ENCODE results near the gene TP53. TPM values are rescaled to one million over a fixed set of nuclear protein-coding genes. Genes with fewer than 3 reads are reported as not detected.

Gene TP53
- total RNA-seq, 2 donors from 2014 or later: 52.3 to 65.0 TPM

GRCh38 chr17:7640783-7641182 is 46.5 kb downstream of the TP53 start:
- Histone ChIP-seq H3K4me1 (replicated peaks) (no peaks in the 10 kb centered on the region), H3K27me3 (replicated peaks; ENCODE audit: insufficient read depth) (no peaks in the 10 kb centered on the region), H3K27ac (no peak overlapping the region), H3K9me3 (no peaks in the 10 kb centered on the region), H3K36me3 (no peaks in the 10 kb centered on the region), H3K4me3 (no peak overlapping the region)
- DNase-seq (ENCODE audit: low spot score): no peak
- 100% methylated on average over 11 of the region's 26 CpGs for WGBS
- intact Hi-C loops (cut with DNase I): no loop called here
- TF ChIP-seq POLR2A (IDR thresholded peaks at IDR 0.05): no peak

- Histone ChIP-seq H3K4me1 (replicated peaks) (no peaks in the 10 kb centered on the region), H3K27me3 (replicated peaks; ENCODE audit: insufficient read depth) (no peaks in the 10 kb centered on the region), H3K27ac (no peak overlapping the region), H3K4me3 (no peak overlapping the region), H3K36me3 (no peaks in the 10 kb centered on the region), H3K9me3 (no peaks in the 10 kb centered on the region)
- 52% methylated on average over 5 of the region's 5 CpGs for WGBS
- DNase-seq (ENCODE audit: low spot score): no peak
- TF ChIP-seq POLR2A (IDR thresholded peaks at IDR 0.05) (no peak), POLR2AphosphoS5 (IDR thresholded peaks at IDR 0.05) (no peak), CTCF (IDR thresholded peaks at IDR 0.05) (no peak)
- intact Hi-C loops (cut with DNase I): no loop called here
Measured at GRCh38 chr17:7636163-7636562, 51.1 kb downstream of the TP53 start.

GRCh38 chr17:7634384-7634783 is 52.9 kb downstream of the TP53 start:
- DNase-seq (ENCODE audit: low spot score): no peak
- TF ChIP-seq POLR2AphosphoS5 (IDR thresholded peaks at IDR 0.05): no peak
- no peak for TF ChIP-seq POLR2A (IDR thresholded peaks at IDR 0.05)
- peak in 1 of 4 experiments; percentile 34 for TF ChIP-seq CTCF (IDR thresholded peaks at IDR 0.05)
- Histone ChIP-seq H3K27ac (no peak overlapping the region), H3K36me3 (no peaks in the 10 kb centered on the region), H3K9me3 (no peaks in the 10 kb centered on the region), H3K4me3 (no peak overlapping the region), H3K4me1 (replicated peaks) (no peaks in the 10 kb centered on the region), H3K27me3 (replicated peaks; ENCODE audit: insufficient read depth) (no peaks in the 10 kb centered on the region)
- intact Hi-C loops (cut with DNase I): no loop called here
- WGBS: 26% methylated on average over 5 of the region's 5 CpGs

GRCh38 chr17:7633093-7633492 is 54.2 kb downstream of the TP53 start:
- intact Hi-C loops (cut with DNase I): no loop called here
- no peak for DNase-seq (ENCODE audit: low spot score)
- Histone ChIP-seq H3K27ac (no peak overlapping the region), H3K9me3 (no peaks in the 10 kb centered on the region), H3K27me3 (replicated peaks; ENCODE audit: insufficient read depth) (no peaks in the 10 kb centered on the region), H3K36me3 (no peaks in the 10 kb centered on the region), H3K4me1 (replicated peaks) (no peaks in the 10 kb centered on the region), H3K4me3 (no peak overlapping the region)
- 87% methylated on average over 2 of the region's 2 CpGs for WGBS
- TF ChIP-seq POLR2AphosphoS5 (IDR thresholded peaks at IDR 0.05) (no peak), CTCF (IDR thresholded peaks at IDR 0.05) (no peak), POLR2A (IDR thresholded peaks at IDR 0.05) (no peak)

- Histone ChIP-seq H3K36me3 (no peaks in the 10 kb centered on the region), H3K4me1 (replicated peaks) (no peaks in the 10 kb centered on the region), H3K27ac (no peak overlapping the region), H3K4me3 (no peak overlapping the region), H3K9me3 (no peaks in the 10 kb centered on the region), H3K27me3 (replicated peaks; ENCODE audit: insufficient read depth) (no peaks in the 10 kb centered on the region)
- DNase-seq (ENCODE audit: low spot score): no peak
- intact Hi-C loops (cut with DNase I): no loop called here
- WGBS: 38% methylated on average over 6 of the region's 6 CpGs
- TF ChIP-seq POLR2A (IDR thresholded peaks at IDR 0.05) (no peak), POLR2AphosphoS5 (IDR thresholded peaks at IDR 0.05) (no peak), CTCF (IDR thresholded peaks at IDR 0.05) (peak in 3 of 4 experiments; percentile 20 to 58 (median 56))
Measured at GRCh38 chr17:7632492-7632894, 54.8 kb downstream of the TP53 start.
